HepG2 (cell line): ENCODE data around the gene OLFM2. TPM values are rescaled to one million over a fixed set of nuclear protein-coding genes. Genes with fewer than 3 reads are reported as not detected.
A peak's percentile ranks its signal among the peaks of the same experiment; 100 is the strongest.

Source experiments
- DR1 ChIP-seq: sonication (generic); formaldehyde crosslinking; IDR thresholded peaks from 2 replicates; pipeline ENCODE4 v1.8.0; 2021; ENCODE audit warnings: mild to moderate bottlenecking, missing genetic modification reagents, inconsistent platforms
- EED ChIP-seq: sonication (generic); formaldehyde crosslinking; IDR thresholded peaks from 2 replicates; pipeline ENCODE4 v1.5.0; 2020; ENCODE audit warnings: mild to moderate bottlenecking, missing genetic modification reagents
- GFI1 ChIP-seq: sonication (generic); formaldehyde crosslinking; IDR thresholded peaks from 2 replicates; pipeline ENCODE4 v1.5.0; 2020; ENCODE audit warnings: missing genetic modification reagents, mild to moderate bottlenecking, borderline replicate concordance
- KIAA2018 ChIP-seq: sonication (generic); formaldehyde crosslinking; IDR thresholded peaks from 2 replicates; pipeline ENCODE4 v1.5.0; 2020; ENCODE audit warnings: mild to moderate bottlenecking, missing genetic modification reagents, borderline replicate concordance
- MEIS1 ChIP-seq: sonication (generic); formaldehyde crosslinking; IDR thresholded peaks from 2 replicates; pipeline ENCODE4 v1.9.0; 2021; ENCODE audit warnings: mild to moderate bottlenecking, missing genetic modification reagents, moderate library complexity, borderline replicate concordance
- NR2C2 ChIP-seq: sonication (generic); formaldehyde crosslinking; IDR thresholded peaks from 2 replicates; pipeline ENCODE4 v1.4.0; 2020; ENCODE audit warnings: missing genetic modification reagents, mild to moderate bottlenecking, moderate library complexity, borderline replicate concordance
- PHF8 ChIP-seq: sonication (generic); formaldehyde crosslinking; IDR thresholded peaks from 2 replicates; pipeline ENCODE4 v1.5.0; 2020; ENCODE audit warnings: missing genetic modification reagents
- POLR2G ChIP-seq: fragments of 200-400 bp; formaldehyde crosslinking; IDR thresholded peaks from 2 replicates; pipeline ENCODE4 v1.6.1; 2018; ENCODE audit warnings: mild to moderate bottlenecking, low read depth, low read length, moderate library complexity
- RARA ChIP-seq: IDR thresholded peaks from 2 replicates; pipeline ENCODE4 v1.6.1; 2016; ENCODE audit warnings: missing genetic modification reagents, missing compliant biosample characterization
- ZNF275 ChIP-seq: sonication (generic); formaldehyde crosslinking; IDR thresholded peaks from 2 replicates; pipeline ENCODE4 v1.8.0; 2022; ENCODE audit warnings: missing genetic modification reagents, mild to moderate bottlenecking, inconsistent platforms, borderline replicate concordance
- ZNF510 ChIP-seq: sonication (generic); formaldehyde crosslinking; IDR thresholded peaks from 2 replicates; pipeline ENCODE4 v1.4.0; 2020; ENCODE audit warnings: low read depth, mild to moderate bottlenecking, missing genetic modification reagents
- ZNF530 ChIP-seq: sonication (generic); formaldehyde crosslinking; IDR thresholded peaks from 2 replicates; pipeline ENCODE4 v1.5.0; 2020; ENCODE audit warnings: low read depth, mild to moderate bottlenecking, missing genetic modification reagents
- ZNF792 ChIP-seq: IDR thresholded peaks from 2 replicates; pipeline ENCODE4 v1.6.1; 2016
- ZNF841 ChIP-seq: sonication (generic); formaldehyde crosslinking; IDR thresholded peaks from 2 replicates; pipeline ENCODE4 v1.8.1; 2023; ENCODE audit warnings: missing genetic modification reagents, borderline replicate concordance
- polyA plus RNA-seq, 8 experiments: library from polyadenylated mRNA; depleted of rRNA in 3 of 8; stranded (reverse) in 7 of 8; unstranded in 1 of 8; fragments of >200 nt; fragmentation: Illumina TruSeq in 4 of 8; extraction: Trizol in 4 of 8; gene quantifications; 2 replicates each; pipeline versions ENCODE4 v1.2.1 to v1.2.3, GENCODE V29; 2011 to 2016; ENCODE audit warnings: low read depth in 4 of 8, missing spikeins in 1 of 8, mixed read lengths in 1 of 8; ENCODE audit not compliant: insufficient read depth in 1 of 8
- total RNA-seq, 5 experiments: library from RNA; depleted of rRNA; stranded (reverse); fragments of >200 nt; fragmentation: Illumina TruSeq; extraction: Trizol; gene quantifications; 2 replicates each; pipeline ENCODE4 v1.2.3, GENCODE V29; 2016; ENCODE audit warnings: low read depth in 1 of 5
- TF ChIP-seq, protein P1 (sequence below): sonication (generic); formaldehyde crosslinking; IDR thresholded peaks from 2 replicates; pipeline ENCODE4 v1.4.0; 2020; ENCODE audit warnings: low read depth, mild to moderate bottlenecking, missing genetic modification reagents
- TF ChIP-seq, protein P2 (sequence below): sonication (generic); formaldehyde crosslinking; IDR thresholded peaks from 2 replicates; pipeline ENCODE4 v1.4.0; 2020; ENCODE audit warnings: missing genetic modification reagents

Gene OLFM2
- total and polyA plus RNA-seq, 2 of the 13 experiments (the other 11 are each of a cell fraction or from before 2014, with no cell fraction given): 0.20 to 0.51 TPM

DNA sequence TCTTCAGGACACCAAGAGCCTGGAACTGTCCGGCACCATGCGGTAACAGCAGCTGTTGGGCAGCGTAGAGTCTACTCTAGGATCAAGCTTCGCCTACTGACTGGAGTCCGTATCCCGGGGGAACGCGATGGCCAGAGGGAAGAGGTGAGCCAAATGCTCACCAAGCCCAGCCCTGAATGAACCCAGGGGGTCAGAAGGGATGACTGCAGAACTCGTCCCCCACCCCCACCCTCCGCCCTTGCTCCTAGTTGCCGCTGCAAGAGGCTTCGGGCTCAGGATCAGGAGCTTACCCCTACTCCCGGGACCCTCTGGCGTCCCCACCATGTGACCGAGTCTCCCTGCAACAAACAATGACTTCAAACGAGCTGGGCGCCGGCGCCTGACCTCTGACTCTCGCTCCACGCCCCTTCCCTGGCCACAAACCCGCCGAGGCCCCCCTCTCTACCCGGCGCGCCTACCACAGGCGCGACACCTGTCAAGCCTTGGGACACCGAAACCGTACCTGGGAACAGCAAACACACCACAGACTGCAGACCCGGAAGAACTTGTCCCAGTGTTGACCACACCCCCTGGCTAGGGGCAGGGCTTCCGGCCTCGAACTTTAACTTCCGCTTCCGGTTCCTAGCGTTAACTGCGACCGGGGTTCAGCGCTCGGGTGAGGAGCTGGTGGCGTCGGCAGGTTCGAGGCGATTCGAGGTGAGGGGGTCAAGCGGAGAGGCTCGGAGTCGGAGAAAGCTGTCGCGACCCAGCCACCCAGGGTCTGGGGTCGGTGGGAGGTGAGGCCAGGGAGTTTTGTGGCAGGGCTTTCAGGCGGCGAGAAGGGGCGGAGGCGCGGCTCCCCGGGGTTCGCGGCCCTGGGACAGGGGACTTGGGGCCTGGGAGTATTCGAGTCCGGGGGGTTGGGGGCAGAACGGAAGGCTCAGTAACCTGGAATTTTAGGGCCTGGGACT is 108.8 kb downstream of the OLFM2 start, which contains the start of gene UBL5 (continued):
- TF ChIP-seq KIAA2018 (no peak), ZNF792 (CRISPR knock-in tag) (peak; percentile 91), ZNF275 (CRISPR knock-in tag) (peak; percentile 40; the same call in 1 of the 2 replicates), PHF8 (CRISPR knock-in tag) (peak; percentile 96), GFI1 (CRISPR knock-in tag) (peak; percentile 48; the same call in 1 of the 2 replicates), ZNF510 (0 out of 2 replicates have a peak, but pooled peaks have one; percentile 35), DR1 (CRISPR knock-in tag) (peak; percentile 76), RARA (CRISPR knock-in tag) (0 out of 2 replicates have a peak, but pooled peaks have one; percentile 23), ZNF530 (no peak), NR2C2 (peak; percentile 100), EED (CRISPR knock-in tag) (peak; percentile 17; the same call in 1 of the 2 replicates), ZNF841 (no peak), MEIS1 (CRISPR knock-in tag) (0 out of 2 replicates have a peak, but pooled peaks have one; percentile 35), POLR2G (peak; percentile 94)
- TF ChIP-seq, protein P1, sequence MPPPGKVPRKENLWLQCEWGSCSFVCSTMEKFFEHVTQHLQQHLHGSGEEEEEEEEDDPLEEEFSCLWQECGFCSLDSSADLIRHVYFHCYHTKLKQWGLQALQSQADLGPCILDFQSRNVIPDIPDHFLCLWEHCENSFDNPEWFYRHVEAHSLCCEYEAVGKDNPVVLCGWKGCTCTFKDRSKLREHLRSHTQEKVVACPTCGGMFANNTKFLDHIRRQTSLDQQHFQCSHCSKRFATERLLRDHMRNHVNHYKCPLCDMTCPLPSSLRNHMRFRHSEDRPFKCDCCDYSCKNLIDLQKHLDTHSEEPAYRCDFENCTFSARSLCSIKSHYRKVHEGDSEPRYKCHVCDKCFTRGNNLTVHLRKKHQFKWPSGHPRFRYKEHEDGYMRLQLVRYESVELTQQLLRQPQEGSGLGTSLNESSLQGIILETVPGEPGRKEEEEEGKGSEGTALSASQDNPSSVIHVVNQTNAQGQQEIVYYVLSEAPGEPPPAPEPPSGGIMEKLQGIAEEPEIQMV (CRISPR knock-in tag): peak; percentile 46; the same call in 1 of the 2 replicates
- TF ChIP-seq, protein P2, sequence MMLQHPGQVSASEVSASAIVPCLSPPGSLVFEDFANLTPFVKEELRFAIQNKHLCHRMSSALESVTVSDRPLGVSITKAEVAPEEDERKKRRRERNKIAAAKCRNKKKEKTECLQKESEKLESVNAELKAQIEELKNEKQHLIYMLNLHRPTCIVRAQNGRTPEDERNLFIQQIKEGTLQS (CRISPR knock-in tag): 0 out of 2 replicates have a peak, but pooled peaks have one; percentile 28
